Measurements from ENCODE around the gene SERPINE3.

SERPINE3 gene

GRCh38 chr13:51329606-51330005 lies 9.9 kb upstream of the SERPINE3 start:
- DNase-seq (ENCODE audit: low spot score): no peak

GRCh38 chr13:51330791-51331190 lies 8.7 kb upstream of the SERPINE3 start:
- peak; percentile 52 for DNase-seq (ENCODE audit: low spot score)

DNA sequence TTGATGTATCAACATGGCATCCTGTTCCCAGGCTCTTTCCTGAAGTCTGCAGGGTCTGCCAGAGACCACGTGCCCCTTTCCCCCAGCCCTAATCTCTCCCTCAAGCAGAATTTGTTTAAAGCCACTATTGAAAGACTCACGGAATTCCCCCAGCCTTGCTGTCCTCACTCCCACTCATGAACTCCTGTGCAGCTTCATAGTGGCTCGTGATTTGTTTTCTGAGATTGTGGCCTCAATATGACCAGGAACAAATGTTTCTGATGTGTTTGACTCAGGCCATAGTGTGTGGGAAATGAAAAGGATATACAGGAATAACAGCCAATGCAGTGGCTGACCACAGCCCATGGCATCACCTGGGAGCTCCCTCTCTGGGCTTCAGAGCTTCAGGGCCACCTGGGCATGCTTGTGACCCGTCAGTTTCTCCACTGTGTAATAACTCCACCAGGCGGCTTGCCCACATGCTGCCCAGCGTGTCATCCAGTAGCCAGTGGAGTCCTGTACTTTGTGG lies 8.1 kb upstream of the SERPINE3 start:
- no peak for DNase-seq (ENCODE audit: low spot score)

DNA sequence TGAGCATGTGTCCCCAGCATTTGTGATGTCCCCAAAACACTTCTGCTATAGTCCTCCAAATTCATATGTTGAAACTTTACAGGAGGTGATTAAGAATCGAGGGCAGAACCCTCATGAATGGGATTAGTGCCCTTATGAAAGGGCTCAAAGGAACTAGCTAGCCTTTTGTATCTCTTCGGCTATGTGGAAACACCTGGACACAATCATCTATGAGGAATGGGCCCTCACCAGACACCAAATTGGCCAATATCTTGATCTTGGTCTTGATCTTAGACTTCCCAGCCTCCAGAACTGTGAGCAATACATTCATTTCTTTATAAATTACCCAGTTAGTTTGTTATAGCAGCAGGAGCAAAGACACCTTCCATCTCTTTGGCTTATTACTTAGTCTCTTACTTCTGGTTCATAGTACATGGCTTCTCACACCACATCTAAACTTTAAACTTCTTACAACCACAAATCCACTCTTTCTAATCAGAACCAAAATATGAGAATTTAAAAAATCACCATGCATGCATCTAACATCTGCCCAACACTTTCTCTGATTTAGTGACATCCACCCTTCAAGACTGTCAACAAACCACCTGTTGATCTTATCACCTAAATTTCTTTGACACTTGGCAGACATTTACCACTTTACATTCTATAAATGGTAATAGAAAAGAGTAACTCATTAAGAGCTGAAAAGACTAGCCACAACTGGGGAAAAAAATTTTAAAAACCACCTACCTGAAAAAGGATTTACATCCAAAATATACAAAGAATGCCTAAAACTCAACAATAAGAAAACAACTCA lies 6.7 kb upstream of the SERPINE3 start:
- DNase-seq (ENCODE audit: low spot score): no peak

DNA sequence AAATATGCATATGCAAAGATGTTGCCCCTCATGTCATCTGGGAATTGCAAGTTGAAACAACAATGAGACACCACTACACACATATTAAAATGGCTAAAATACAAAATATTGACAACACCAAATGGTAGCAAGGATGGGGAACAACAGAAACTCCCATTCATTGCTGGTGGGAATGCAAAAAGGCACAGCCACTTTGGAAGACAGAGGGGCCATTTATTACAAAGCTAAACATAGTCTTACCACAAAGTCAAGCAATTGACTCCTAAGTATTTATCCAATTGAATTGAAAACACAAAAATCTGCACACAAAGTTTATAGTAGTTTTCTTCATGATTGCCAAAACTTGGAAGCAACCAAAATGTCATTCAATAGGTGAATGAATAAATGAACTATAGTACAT lies 6.1 kb upstream of the SERPINE3 start:
- no peak for DNase-seq (ENCODE audit: low spot score)

GRCh38 chr13:51333826-51334225 lies 5.7 kb upstream of the SERPINE3 start:
- DNase-seq (ENCODE audit: low spot score): no peak

GRCh38 chr13:51336746-51337145 lies 2.7 kb upstream of the SERPINE3 start:
- no peak for DNase-seq (ENCODE audit: low spot score)

- no peak for DNase-seq (ENCODE audit: low spot score)
Observed at GRCh38 chr13:51339952-51340732, 651 bp downstream of the SERPINE3 start.

- no peak for DNase-seq (ENCODE audit: low spot score)
Observed at GRCh38 chr13:51341232-51341631, 1.7 kb downstream of the SERPINE3 start.

GRCh38 chr13:51341791-51342190 lies 2.3 kb downstream of the SERPINE3 start:
- DNase-seq (ENCODE audit: low spot score): no peak

DNA sequence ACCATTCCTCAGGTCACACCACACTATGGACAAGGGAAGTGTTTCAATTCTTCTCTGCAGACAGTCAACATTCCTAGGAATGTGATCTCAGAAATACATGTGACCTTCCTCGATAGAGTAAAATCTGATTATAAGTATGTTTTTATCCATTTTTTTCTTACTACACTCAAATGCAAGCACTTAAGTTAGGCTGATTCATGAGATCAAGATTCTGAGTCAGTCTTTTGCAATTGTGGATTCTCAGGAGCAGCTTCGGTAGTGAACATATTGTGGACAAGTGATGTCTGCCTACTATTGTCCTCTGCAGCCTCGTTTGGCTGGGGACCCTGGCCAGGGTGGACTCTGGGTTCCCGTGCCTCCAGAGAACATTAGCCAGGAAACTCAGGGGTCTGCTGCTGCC lies 3.2 kb downstream of the SERPINE3 start:
- DNase-seq (ENCODE audit: low spot score): no peak

DNA sequence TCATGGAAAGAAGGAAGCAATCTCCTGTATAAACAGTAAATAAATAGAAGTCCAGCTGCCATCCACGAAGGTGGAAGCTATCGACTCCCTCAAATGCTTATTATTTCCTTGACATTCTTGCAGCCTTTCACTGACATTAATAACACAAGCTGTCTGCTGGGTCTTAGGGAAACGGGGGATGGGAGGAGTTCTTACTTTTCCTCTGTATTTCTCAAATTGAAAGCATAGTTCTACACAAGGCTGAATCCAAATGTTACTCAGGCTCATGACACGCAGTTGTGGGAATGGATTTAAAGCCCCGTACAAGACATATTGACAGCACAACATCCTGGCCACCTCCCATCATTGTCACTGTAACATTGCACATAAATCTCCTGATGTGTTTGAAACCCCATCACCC lies 4.0 kb downstream of the SERPINE3 start:
- no peak for DNase-seq (ENCODE audit: low spot score)

- no peak for DNase-seq (ENCODE audit: low spot score)
Observed at GRCh38 chr13:51346397-51346796, 6.9 kb downstream of the SERPINE3 start.

DNA sequence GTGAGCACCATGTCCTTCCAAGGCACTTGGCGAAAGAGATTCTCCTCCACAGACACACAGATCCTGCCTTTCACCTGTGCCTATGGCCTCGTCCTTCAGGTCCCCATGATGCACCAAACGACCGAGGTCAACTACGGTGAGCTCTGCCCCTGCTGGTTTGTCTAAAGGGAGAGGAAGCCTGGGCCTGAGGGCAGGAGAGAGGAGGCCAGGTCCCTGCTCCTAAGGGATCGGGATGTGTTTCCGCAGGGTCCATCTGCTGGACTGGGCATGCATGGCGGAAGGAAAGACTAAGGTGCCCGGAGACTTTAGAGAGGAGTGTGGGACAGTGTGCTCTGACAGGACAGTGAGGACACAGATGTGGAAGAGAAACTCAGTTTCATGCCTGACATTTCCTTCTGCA lies 7.6 kb downstream of the SERPINE3 start:
- no peak for DNase-seq (ENCODE audit: low spot score)

DNA sequence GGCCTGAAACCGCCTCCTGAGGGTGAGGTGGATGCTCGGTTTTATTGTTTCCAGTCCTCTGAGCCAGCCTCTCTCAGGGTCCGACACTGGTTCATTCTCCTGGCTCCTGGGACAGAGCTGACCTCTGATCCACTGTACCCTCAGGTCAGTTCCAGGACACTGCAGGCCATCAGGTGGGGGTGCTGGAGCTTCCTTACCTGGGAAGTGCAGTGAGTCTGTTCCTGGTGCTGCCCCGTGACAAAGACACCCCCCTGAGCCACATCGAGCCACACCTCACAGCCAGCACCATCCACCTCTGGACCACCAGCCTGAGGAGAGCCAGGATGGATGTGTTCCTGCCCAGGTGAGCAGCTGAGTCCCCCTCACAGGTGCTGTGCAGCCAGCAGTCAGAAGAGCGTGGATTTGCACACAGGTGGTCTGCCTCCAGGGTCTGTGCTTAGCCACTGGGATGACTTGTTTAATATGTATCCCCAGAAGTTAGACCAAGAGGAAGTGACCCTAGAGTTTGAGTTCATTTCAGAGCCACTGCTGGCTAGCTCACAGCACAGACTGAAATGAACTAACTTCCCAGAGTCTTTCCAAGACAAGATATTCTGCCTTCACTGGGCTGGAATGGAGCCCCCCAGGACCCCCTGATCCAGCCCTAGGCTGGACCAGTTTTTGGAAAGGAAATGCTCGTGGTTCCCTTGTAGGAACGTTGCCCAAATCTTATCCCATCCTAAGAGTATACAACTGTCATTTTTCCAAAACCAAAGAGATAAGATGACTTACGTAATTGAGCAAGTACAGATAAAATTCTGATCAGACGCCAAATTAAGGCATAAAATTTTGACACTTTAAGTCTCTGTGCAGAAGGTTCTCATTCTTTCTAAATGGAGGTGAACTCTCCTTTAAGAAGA lies 8.8 kb downstream of the SERPINE3 start:
- no peak for DNase-seq (ENCODE audit: low spot score)

GRCh38 chr13:51349016-51349415 lies 9.5 kb downstream of the SERPINE3 start:
- DNase-seq (ENCODE audit: low spot score): no peak

DNA sequence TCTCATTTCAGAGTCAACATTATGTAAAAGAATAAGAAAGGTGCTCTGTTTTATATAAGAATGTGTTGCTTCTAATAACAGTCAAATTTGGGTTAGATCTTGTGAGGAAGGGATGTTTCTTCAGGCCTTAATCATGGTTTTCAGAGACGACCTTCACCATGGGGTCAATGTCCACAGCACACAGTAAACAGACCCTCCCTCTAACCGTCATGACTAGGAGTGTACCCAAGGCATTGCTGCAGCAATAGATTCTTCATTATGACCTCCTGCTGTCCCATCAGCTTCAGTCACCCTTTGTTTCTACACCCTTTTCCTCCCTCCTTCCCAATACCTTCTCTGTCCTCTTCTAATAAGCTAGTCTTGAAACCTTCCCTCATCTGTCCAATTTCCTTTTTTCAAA lies 15.7 kb downstream of the SERPINE3 start:
- DNase-seq (ENCODE audit: low spot score): no peak

- no peak for DNase-seq (ENCODE audit: low spot score)
Observed at GRCh38 chr13:51357928-51358595, 18.6 kb downstream of the SERPINE3 start.

DNA sequence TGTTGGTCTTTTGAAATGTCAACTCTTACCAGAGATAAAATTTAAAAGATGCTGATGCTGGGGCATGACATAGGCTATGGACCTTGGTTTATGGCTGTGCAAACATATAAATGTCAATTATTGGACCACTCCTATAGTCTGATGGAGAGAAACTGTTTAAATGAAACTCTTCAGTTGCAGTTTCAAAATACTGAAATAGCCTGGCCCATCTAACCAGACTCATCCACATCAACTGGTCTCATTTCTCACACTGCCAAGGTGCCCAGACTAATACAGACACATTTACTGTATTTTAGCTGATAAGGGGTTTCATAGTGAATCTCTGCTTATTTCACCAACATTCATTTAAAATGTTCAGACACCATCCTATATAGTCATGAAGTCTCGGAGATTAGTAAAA lies 19.9 kb downstream of the SERPINE3 start:
- DNase-seq (ENCODE audit: low spot score): no peak

DNA sequence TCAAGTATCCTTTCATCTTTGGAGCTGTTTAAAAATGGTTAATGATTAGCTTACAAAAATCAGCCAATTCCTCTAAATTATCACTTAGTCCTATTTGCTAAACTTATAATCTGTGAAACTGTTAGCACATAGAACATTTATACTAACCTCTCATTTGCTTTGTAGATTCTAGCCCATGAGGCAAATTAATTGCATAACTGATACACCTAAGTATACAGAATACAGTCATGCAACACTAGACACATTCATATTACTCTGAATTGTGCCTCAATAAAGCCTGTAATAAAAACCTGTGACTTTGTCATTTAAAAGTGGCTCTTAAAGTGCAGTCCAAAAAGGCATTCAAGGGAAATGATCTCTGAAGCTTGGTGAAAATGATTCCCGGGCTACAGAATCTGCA lies 21.0 kb downstream of the SERPINE3 start:
- DNase-seq (ENCODE audit: low spot score): no peak

DNA sequence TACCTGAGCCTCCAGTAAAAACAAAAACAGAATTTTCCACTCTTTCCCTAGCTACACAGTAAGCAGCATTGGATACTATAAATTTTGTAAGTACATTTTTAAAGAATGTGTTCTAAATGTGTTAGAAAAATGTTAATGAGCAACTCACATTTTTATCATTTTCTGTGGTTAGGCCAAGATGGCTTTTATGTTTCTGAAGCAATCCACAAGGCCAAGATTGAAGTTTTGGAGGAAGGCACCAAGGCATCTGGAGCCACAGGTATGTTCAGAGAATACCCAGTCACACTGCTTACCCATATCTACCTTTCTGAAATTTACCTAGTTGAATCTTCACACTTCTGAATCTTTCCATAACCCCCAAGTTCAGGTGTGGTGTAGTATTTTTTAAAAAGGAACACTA lies 21.6 kb downstream of the SERPINE3 start:
- no peak for DNase-seq (ENCODE audit: low spot score)

- DNase-seq (ENCODE audit: low spot score): no peak
Observed at GRCh38 chr13:51363625-51364024, 24.1 kb downstream of the SERPINE3 start.

All from COLO829 (cell line).